ENCODE data around the gene EPHA4. TPM values are rescaled to one million over a fixed set of nuclear protein-coding genes. Genes with fewer than 3 reads are reported as not detected.

Gene EPHA4
- total RNA-seq, 4 donors from 2014 or later: 38.9 to 98.9 (median 68.0) TPM

- 57 to 60% methylated on average over 6 of the region's 6 CpGs for WGBS, 2 donors
- Histone ChIP-seq H3K36me3 (no peaks in the 10 kb centered on the region), H3K27ac (no peak overlapping the region), H3K27me3 (no peaks in the 10 kb centered on the region), H3K4me1 (peaks cover 14 to 34% of the 10 kb centered on the region in 2 donors), H3K4me3 (replicated peaks in 1 of 3) (no peak overlapping the region), H3K9me3 (no peaks in the 10 kb centered on the region)
- no peak for DNase-seq
- intact Hi-C loops (cut with DNase I): no loop called here
- TF ChIP-seq CTCF (IDR thresholded peaks at IDR 0.05) (no peak), POLR2A (IDR thresholded peaks at IDR 0.05) (no peak)
These were observed 44.3 kb downstream of the EPHA4 start for GRCh38 chr2:221527776-221528309.

- H3K27ac ChIP-seq: no peak overlapping the region
- intact Hi-C loops (cut with DNase I): no loop called here
- no peaks in the 10 kb centered on the region for H3K9me3 ChIP-seq
- no peak for DNase-seq
- TF ChIP-seq POLR2A (IDR thresholded peaks at IDR 0.05) (no peak), CTCF (IDR thresholded peaks at IDR 0.05) (no peak)
- H3K4me3 ChIP-seq (replicated peaks in 1 of 3): no peak overlapping the region
- 92 to 98% methylated on average over 6 of the region's 6 CpGs for WGBS, 2 donors
- H3K36me3 ChIP-seq: no peaks in the 10 kb centered on the region
- H3K27me3 ChIP-seq: no peaks in the 10 kb centered on the region
- peaks cover 4 to 17% of the 10 kb centered on the region in 2 donors for H3K4me1 ChIP-seq
These were observed 47.9 kb downstream of the EPHA4 start for GRCh38 chr2:221524158-221524557.

GRCh38 chr2:221521233-221521845 is 50.8 kb downstream of the EPHA4 start:
- no peak for DNase-seq
- Histone ChIP-seq H3K4me3 (replicated peaks in 1 of 3) (no peak overlapping the region), H3K27me3 (no peaks in the 10 kb centered on the region), H3K9me3 (no peaks in the 10 kb centered on the region), H3K27ac (no peak overlapping the region), H3K36me3 (no peaks in the 10 kb centered on the region), H3K4me1 (peaks cover 19 to 29% of the 10 kb centered on the region in 2 donors)
- intact Hi-C loops (cut with DNase I): no loop called here
- 72 to 78% methylated on average over 3 of the region's 3 CpGs for WGBS, 2 donors
- TF ChIP-seq POLR2A (IDR thresholded peaks at IDR 0.05) (no peak), CTCF (IDR thresholded peaks at IDR 0.05) (no peak)

- Histone ChIP-seq H3K4me3 (replicated peaks in 1 of 3) (no peak overlapping the region), H3K27me3 (no peaks in the 10 kb centered on the region), H3K9me3 (no peaks in the 10 kb centered on the region), H3K4me1 (peaks cover 19 to 33% of the 10 kb centered on the region in 2 donors), H3K27ac (peak overlapping the region in 1 of 3 donors; percentile 32), H3K36me3 (no peaks in the 10 kb centered on the region)
- no peak for DNase-seq
- WGBS, 2 donors: 74 to 79% methylated on average over 7 of the region's 7 CpGs
- intact Hi-C loops (cut with DNase I): no loop called here
- no peak for TF ChIP-seq CTCF (IDR thresholded peaks at IDR 0.05)
- TF ChIP-seq POLR2A (IDR thresholded peaks at IDR 0.05): no peak
These were observed 53.0 kb downstream of the EPHA4 start for GRCh38 chr2:221518935-221519625.

Data from thyroid gland (tissue), 4 donors.